Measurements from ENCODE around the gene PAFAH1B2. TPM values are rescaled to one million over a fixed set of nuclear protein-coding genes. Genes with fewer than 3 reads are reported as not detected.

The PAFAH1B2 gene
- total RNA-seq, 1 donor, result 72.4 TPM

- no peak for DNase-seq (ENCODE audit: low read depth in 2 of 3, low spot score in 2 of 3)
Measured at GRCh38 chr11:117219455-117219854, 75.4 kb downstream of the PAFAH1B2 start.

- DNase-seq (ENCODE audit: low read depth in 2 of 3, low spot score in 2 of 3), result no peak
Measured at GRCh38 chr11:117219995-117220394, 75.9 kb downstream of the PAFAH1B2 start.

GRCh38 chr11:117220568-117220967 lies 76.5 kb downstream of the PAFAH1B2 start:
- no peak for DNase-seq (ENCODE audit: low read depth in 2 of 3, low spot score in 2 of 3)

GRCh38 chr11:117220999-117221774 lies 77.1 kb downstream of the PAFAH1B2 start:
- DNase-seq (ENCODE audit: low read depth in 2 of 3, low spot score in 2 of 3), result no peak

- no peak for DNase-seq (ENCODE audit: low read depth in 2 of 3, low spot score in 2 of 3)
Measured at GRCh38 chr11:117221775-117222517, 77.9 kb downstream of the PAFAH1B2 start.

DNA sequence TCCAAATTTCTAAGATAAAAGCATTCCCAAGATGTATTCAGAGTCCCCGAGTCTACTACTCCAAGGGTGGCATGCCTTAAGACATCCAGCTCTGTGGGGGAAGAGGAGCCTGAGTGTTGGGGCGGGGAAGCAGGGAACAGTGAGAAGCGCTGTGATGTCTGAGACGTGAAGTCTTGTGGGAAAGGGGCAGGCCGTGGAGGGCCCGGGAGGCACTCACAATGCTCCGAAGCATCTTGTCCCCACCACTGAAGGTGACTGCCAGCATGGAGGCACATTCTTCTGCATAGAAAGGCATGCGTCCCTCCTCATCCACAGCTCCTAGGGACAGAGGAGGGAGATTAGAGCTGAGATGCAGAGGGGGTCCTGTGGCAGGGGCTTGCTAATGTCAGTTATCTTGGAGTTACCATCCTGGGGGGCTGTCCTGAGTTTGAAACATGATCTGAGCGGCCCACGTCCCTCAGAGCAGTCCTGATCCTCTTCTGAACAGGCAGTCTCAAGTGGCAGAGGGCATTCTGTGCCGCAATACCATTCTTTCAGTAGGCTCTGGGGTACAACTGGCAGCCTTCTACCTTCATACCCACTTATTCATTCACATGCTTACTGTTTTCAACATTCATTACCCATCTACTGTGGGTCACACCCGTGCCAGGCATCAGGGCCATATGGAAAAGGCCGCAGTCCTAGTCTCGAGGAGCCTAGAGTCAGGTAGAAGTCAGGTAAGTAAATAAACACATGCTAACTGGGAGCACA lies 79.1 kb downstream of the PAFAH1B2 start:
- no peak for DNase-seq (ENCODE audit: low read depth in 2 of 3, low spot score in 2 of 3)

GRCh38 chr11:117223741-117224689 lies 79.9 kb downstream of the PAFAH1B2 start:
- DNase-seq (ENCODE audit: low read depth in 2 of 3, low spot score in 2 of 3), result no peak

DNA sequence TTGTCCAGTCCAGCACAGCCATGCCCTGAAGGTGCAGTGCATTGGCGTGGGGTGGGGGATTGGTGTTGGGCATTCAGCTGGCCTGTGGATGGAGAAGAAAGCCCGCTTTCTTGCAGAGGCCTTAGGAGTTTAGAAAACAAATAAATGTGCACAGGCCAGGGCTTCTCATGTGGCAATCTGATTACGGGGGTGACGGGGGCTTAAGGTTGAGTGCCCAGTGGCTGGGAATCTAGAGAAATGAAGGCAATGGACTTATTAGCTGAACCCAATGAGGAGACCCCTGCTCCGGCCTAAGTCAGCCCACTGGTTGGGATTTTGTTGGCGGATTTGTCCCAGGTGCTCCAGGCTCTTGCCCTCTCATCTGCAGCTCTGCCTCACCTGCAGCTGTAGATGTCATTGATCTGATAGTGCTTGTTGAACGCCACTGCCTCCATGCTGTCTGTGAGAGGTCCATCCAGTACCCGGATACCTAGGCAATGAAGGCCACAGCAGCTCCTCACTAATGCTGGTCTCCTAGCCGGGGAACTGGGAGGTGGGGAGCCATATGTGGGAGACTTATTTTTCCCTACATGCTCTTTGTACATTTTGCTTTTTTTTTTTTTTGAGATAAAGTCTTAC lies 81.6 kb downstream of the PAFAH1B2 start:
- no peak for DNase-seq (ENCODE audit: low read depth in 2 of 3, low spot score in 2 of 3)

Other genes with a start within 250 kb of the PAFAH1B2 start
- 107 TPM for gene SIK3, start 45.9 kb upstream of the PAFAH1B2 start, total RNA-seq
- 32.0 TPM for gene SIDT2, start 34.5 kb downstream of the PAFAH1B2 start, total RNA-seq
- gene TAGLN, start 55.1 kb downstream of the PAFAH1B2 start, total RNA-seq, result 1.3 TPM
- gene PCSK7, start 87.8 kb downstream of the PAFAH1B2 start, total RNA-seq, result 51.4 TPM
- gene RNF214, start 88.4 kb downstream of the PAFAH1B2 start, total RNA-seq, result 13.7 TPM
- gene BACE1-AS, start 147.1 kb downstream of the PAFAH1B2 start, total RNA-seq, result 4.0 TPM
- gene BACE1, start 172.0 kb downstream of the PAFAH1B2 start, total RNA-seq, result 17.0 TPM
- gene CEP164, start 183.6 kb downstream of the PAFAH1B2 start, total RNA-seq, result 17.2 TPM

Measured in hematopoietic multipotent progenitor cell (in vitro differentiated cells).